Fibroblast of upper back skin (primary cell): ENCODE measurements around the gene CUX1.
"Not testable (repeated sequence)": the region's sequence is repeated elsewhere in the genome, so short reads cannot be mapped to it uniquely, and the experiment has no call there.

Source experiments
- DNase-seq: peaks from one replicate; pipeline ENCODE4 v3.0.0-alpha.2; 2013

Gene CUX1

DNA sequence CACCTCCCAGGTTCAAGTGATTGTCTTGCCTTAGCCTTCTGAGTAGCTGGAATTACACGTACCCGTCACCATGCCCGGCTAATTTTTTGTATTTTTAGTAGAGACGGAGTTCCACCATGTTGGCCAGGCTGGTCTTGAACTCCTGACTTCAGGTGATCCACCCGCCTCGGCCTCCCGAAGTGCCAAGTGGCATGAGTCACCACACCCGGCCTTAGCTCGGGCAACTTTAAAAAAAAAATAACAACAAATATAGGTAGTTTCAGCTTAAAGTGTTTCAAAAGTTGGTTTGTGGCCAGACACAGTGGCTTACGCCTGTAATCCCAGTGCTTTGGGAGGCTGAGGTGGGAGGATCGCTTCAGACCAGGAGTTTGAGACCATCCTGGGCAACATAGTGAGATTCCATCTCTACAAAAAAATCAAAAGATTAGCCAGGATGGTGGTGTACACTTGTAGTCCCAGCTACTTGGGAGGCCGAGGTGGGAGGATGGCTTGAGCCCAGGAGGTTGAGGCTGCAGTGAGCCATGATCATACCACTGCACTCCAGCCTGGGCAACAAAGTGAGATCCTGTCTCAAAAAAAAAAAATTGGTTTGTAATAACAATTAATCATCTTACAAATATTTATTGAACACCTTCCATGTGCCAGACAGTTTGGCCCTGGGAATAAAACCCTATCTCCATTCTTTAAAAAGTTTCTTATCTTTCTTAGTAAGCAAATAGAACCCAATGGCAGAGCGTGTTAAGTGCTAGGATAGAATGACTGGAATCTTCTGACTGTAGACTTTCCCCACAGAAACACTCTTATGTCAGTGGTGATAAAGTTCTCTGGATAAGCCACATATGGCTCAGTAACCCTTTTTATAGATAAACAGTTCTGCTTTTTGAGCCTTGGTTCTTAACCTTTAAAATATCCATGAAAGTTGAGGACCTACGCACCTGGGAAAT, 104.4 kb downstream of the CUX1 start:
- peak; percentile 41 for DNase-seq

DNA sequence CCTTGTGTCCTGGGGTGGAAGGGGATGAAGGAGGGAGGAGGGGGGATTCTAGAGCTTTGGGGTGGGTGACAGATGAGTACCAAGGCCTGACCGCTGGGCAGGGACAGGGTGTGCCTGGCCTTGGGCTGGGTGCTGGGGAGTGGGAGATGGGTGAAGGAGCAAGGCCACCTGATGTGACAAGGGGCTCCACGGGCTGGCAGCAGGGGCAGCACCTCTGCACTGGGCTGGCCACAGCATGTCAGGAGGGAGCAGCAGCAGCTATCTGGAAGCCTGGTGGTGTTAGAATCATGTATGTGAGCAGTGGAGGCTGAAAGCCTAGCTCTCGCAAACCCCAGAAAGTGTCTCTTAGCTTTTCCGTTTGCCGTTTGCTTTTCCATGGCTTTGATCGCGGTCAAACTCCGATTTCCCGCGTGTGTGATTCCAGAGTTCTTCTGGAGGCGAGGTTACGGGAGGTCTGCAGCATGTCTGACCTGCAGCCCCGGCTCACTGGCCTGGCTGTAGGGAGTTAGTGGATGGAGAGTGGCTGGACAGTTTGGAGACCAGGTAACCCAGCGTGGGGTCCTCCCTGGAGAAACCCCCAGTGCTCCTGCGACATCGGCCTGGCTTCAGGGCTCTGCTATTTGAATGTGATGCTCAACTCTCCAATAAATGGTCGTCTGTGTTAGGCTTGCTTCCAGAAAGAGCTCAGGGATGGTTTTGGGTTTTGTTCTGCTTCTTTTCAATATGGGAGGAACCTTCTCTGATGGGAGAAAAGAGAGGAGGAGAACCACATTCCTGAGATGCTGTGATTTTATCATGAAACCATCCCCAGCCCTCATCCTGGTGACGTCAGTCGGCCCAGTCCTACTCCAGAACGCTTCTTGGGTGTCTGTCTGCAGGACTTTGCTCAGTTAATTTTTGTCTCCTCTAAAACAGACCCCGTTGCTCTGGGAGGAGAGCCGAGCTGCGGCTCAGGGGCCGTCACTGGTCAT, 105.5 kb downstream of the CUX1 start:
- peak; percentile 43 for DNase-seq

GRCh38 chr7:101923602-101923985, 106.2 kb downstream of the CUX1 start:
- DNase-seq = no peak

GRCh38 chr7:101924171-101924570, 106.7 kb downstream of the CUX1 start:
- DNase-seq = peak; percentile 77

- DNase-seq = no peak
Measured at GRCh38 chr7:101926265-101926664, 108.8 kb downstream of the CUX1 start.

DNA sequence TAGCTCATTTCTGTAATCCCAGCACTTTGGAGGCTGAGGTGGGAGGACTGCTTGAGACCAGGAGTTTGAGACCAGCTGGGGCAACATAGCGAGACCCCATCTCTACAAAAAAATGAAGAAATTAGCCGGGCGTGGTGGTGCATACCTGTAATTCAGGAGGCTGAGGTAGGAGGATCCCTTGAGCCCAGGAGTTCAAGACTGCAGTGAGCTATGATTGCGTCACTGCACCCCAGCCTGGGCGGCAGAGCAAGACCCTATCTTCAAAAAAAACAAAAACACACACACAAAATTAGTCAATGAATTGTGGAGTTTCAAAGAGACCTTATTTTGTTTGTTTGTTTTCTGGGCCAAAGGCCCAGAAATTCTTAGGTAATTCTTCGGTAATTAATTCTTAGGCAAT, 110.0 kb downstream of the CUX1 start:
- no peak for DNase-seq

- no peak for DNase-seq
Measured at GRCh38 chr7:101927802-101928201, 110.4 kb downstream of the CUX1 start.

GRCh38 chr7:101929256-101929655, 111.8 kb downstream of the CUX1 start:
- DNase-seq = no peak

DNA sequence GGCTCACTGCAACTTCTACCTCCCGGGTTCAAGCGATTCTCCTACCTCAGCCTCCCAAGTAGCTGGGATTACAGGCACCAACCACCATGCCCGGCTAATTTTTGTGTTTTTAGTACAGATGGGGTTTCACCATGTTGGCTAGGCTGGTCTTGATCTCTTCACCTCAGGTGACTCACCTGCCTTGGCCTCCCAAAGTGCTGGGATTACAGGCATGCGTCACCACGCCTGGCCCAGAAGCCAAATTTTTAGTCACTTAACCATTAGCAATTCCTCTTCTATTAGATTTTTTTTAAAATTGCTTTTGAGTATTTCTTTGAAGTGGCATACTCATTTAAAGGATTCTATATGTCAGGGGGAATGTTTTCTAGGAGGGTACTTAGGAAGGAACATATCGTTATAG, 112.5 kb downstream of the CUX1 start:
- DNase-seq = not testable (repeated sequence)

DNA sequence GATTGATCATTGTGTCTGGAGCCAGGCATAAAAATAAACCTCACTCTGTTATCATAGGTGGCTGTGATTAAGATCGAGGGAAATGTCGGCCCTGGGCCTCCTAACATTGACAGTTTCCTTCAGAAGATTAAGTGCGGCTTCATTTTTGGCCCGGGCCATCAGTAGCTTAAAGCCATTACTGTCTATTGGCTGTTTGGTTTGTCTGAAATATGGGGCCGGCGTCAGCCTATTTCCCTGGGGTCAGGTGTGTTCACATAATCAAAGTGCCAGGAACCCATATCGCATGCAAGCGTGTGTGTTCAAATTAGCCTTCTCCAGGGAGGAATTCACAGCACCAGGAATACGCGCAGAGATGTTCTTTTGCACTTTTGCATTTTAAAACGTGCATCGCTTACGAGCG, 114.7 kb downstream of the CUX1 start:
- no peak for DNase-seq

- no peak for DNase-seq
Measured at GRCh38 chr7:101933028-101933427, 115.6 kb downstream of the CUX1 start.

- no peak for DNase-seq
Measured at GRCh38 chr7:101933688-101934121, 116.3 kb downstream of the CUX1 start.

DNA sequence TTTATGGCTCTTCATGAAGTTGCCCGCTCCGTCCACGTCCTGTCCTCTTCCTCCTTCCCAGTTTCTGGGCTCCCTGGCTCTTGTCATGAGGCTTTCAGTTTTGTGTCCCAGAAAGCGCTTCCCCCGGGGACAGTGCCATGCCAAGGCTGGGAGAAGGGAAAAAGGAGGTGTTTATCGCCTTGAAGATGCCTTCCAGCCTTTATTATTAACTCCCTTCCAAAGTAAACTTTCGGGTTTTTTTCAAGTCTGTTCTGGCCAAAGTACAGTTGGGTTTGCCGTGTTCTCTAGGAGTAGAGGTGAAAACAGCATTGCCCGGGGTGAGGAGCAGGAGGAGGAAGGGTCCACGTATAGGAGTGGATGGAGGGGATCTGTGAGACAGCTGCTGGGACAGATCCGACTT, 117.2 kb downstream of the CUX1 start:
- DNase-seq = no peak

DNA sequence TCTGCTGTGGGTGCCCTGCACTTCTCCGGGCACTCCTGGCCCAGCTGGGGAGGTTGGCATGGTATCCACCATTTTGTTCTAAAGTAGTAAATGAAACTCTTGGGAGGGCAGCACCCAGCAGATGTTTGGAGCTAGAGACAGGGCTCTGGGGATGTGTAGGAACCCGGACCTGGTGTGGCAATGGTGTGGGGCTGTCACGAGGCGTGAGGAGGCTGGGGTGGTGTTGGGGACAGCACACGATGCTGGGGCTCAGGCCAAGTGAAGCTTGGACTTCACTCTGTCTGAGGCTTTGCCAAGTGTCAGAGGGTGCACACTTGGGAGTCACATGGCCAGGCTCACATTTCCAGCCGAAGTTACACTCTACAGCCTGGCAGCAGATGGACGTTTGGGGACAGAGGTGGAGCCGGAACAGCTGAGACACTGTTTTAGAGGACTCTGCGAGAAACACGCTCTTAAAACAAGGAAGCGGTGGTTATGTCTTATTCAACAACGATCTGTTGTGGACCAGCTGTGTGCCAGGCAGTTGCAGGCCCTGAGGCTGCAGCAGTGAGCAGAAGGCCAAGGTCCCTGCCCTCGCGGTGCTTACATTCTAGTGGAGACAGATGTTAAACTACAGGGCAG, 118.2 kb downstream of the CUX1 start:
- DNase-seq = no peak

DNA sequence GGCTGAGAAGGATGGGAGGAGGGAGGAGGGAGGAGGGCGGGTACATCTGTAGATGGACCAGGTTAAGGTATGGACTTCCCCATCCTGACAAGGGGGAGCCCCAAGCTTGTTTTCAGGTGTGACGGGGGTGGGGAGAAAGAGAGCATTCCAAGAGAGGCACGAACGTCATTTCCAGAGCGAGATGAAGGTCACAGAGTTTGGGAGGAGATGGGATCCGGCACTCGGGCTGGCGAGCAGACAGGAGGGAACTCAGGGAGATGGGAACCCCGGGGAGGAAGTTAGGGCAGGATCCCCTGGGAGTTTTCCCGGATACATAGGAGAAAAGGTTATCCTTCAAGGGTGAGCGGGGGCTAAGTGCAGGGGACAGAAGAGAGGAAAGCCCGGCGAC, 118.8 kb downstream of the CUX1 start:
- DNase-seq = no peak

DNA sequence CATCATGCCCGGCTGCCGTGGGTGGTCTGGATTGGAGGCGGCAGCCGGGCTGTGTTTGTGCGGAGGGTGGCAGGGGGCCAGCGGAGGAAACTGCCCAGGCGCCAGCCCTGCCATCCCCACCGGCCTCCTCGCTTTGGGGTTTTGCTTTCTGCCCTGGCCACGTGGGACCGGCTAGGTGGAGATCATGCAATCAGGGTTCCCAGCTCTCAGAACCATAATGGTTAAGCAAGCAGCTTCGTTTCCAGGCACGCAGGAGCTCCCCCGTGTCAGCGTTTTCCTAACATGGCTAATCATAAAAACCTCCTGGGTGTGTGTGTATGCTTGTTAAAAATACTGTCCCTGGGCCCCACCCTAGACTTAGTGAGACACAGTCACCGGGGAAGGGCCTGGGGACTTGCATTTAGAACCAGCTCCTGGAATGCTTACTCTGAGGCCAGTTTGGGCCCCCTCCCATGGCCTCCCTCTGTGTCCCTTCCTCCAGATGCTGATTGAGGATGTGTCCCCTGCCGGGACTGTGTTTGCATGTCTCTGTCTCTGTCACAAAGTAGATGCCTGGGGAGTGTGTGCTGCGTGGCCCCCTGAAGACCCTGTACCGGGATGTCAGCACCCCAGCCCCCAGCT, 119.3 kb downstream of the CUX1 start:
- peak; percentile 21 for DNase-seq

DNA sequence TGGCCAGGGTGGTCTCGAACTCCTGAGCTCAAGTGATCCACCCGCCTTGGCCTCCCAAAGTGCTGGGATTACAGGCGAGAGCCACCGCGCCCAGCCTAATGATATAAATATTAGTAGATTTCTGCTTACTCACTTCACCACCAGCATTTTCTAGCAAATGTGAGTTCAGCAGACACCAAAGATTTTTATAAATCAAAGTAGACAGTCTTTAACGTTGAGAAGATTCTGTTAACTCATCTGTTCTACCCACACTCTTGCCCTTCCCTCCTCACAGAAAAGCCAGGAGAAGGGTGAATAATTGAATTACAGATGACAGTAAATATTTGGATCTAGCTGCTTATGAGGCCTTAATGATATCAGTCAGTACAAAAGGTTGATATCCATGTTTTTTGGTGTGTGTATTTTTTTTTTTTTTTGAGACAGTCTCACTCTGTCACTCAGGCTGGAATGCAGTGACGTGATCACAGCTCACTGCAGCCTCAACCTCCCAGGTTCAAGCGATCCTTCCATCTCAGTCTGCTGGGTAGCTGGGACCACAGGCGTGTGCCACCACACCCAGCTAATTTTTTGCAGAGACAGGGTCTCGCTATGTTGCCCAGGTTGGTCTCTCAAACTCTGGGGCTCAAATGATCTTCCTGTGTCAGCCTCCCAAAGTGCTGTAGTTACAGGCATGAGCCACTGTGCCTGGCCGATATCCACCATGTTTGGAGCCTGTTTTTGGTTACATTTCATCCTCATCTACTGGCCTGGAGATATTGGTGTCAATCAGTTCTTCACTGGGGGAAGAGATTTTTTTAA, 120.5 kb downstream of the CUX1 start:
- no peak for DNase-seq

DNA sequence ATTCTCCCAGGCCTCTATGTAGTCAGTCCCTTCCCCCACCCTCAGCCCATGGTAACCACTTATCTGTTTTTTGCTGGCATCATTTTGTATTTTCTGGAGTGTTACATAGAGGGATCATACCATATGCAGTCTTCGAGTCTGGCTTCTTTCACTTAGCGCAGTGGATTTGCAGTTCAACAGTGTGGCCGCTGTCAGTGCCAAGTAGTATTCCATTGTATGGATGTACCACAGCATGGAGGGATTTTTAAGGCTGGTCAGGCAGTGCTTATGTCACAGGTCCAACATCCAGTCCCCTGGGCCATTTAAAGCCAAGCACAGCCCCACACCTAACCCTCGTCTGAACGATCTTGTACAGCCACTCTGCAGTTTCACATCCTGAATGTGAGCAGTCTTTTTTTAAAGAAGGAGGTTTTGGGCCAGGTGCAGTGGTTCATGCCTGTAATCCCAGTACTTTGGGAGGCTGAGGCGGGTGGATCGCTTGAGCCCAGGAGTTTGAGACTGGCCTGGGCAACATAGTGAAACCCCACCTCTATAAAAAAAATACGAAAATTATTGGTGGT, 121.8 kb downstream of the CUX1 start:
- no peak for DNase-seq

DNA sequence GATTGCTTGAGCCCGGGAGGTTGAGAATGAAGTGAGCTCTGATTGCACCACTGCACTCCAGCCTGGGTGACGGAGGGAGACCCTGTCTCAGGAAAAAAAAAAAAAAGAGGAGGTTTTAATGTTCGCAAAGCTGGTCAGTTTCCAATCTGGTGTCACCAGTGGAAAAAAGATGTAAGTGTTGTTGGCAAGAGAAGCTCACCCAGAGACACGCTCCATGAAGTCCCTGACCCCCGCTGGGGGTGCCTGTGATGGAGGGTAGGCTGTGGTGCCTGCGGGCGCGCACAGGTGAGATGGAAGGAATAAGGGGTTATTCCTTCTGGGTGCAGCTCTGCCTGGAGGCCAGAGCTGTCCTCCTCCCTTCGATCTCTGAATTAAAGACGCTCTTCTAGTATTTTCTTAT, 122.7 kb downstream of the CUX1 start:
- DNase-seq = no peak

DNA sequence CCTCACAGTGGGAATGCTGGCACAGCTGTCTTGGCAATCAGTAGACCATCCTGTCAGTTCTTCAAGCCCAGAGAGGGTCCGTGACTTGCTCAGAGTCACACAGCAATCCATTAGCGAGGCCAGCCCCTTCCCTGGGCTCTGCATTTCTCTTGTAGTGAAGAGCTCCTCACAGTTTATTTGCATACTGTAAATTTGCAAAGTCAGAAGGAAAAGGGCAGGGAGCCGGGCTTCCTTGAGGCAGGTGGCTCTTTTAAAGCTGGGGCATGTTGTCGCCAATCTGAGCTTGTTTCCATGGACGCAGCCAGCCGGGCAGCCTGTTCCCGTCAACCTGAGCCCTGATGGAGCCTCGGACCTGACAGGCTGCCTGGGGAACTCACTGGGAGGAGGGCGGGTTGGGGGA, 123.4 kb downstream of the CUX1 start:
- no peak for DNase-seq
